H4 (cell line): ENCODE data around the gene ACTN4. TPM values are rescaled to one million over a fixed set of nuclear protein-coding genes. Genes with fewer than 3 reads are reported as not detected.
A peak's percentile ranks its signal among the peaks of the same experiment; 100 is the strongest.
"Not testable (repeated sequence)": the region's sequence is repeated elsewhere in the genome, so short reads cannot be mapped to it uniquely, and the experiment has no call there.

ENCODE experiments used
- DNase-seq: peaks from one replicate; pipeline ENCODE4 v3.0.0-alpha.2; 2015; ENCODE audit warnings: low spot score
- total RNA-seq: library from RNA; depleted of rRNA; stranded (reverse); fragments of >200 nt; shearing (Covaris generic); gene quantifications from 2 replicates; pipeline ENCODE4 v1.2.3, GENCODE V29; 2014; rRNA removed

The ACTN4 gene
- 157 and 262 TPM in 2 replicates for total RNA-seq

- DNase-seq = peak; percentile 97
These were observed at the start of gene ACTN4 for GRCh38 chr19:38647368-38647965. TSS of gene ACTN4 (plus strand) at chr19:38647649. CDS start at chr19:38647746, 97 bp downstream.

- DNase-seq = no peak
These were observed 47.7 kb upstream of the ACTN4 start for GRCh38 chr19:38599722-38600121.

- not testable (repeated sequence) for DNase-seq
These were observed 44.6 kb upstream of the ACTN4 start for GRCh38 chr19:38602856-38603255.

- DNase-seq = no peak
These were observed 41.3 kb upstream of the ACTN4 start for GRCh38 chr19:38606131-38606530.

- no peak for DNase-seq
These were observed 33.2 kb upstream of the ACTN4 start for GRCh38 chr19:38614289-38614688.

GRCh38 chr19:38615007-38615581, 32.4 kb upstream of the ACTN4 start:
- no peak for DNase-seq

- DNase-seq = no peak
These were observed 31.2 kb upstream of the ACTN4 start for GRCh38 chr19:38616265-38616664.

- DNase-seq = no peak
These were observed 30.1 kb upstream of the ACTN4 start for GRCh38 chr19:38617283-38617763.

- DNase-seq = no peak
These were observed 29.5 kb upstream of the ACTN4 start, which contains the start of gene MAP4K1 for GRCh38 chr19:38617764-38618589. TSS of gene MAP4K1 (minus strand) at chr19:38617953. CDS start at chr19:38617895, 58 bp downstream.

GRCh38 chr19:38618590-38619360, 28.7 kb upstream of the ACTN4 start, which contains the start of gene EIF3K:
TSS of gene EIF3K (plus strand) at chr19:38619188. CDS start at chr19:38619269, 81 bp downstream.
- DNase-seq = peak; percentile 100

- DNase-seq = no peak
These were observed 27.9 kb upstream of the ACTN4 start for GRCh38 chr19:38619361-38620174.

- DNase-seq = no peak
These were observed 22.6 kb upstream of the ACTN4 start for GRCh38 chr19:38624822-38625221.

GRCh38 chr19:38626401-38626800, 21.0 kb upstream of the ACTN4 start:
- DNase-seq = no peak

GRCh38 chr19:38629568-38629967, 17.9 kb upstream of the ACTN4 start:
- DNase-seq = no peak

- DNase-seq = not testable (repeated sequence)
These were observed 16.1 kb upstream of the ACTN4 start for GRCh38 chr19:38631301-38631700.

GRCh38 chr19:38631811-38632475, 15.5 kb upstream of the ACTN4 start:
- not testable (repeated sequence) for DNase-seq

- no peak for DNase-seq
These were observed 14.8 kb upstream of the ACTN4 start for GRCh38 chr19:38632476-38633213.

- no peak for DNase-seq
These were observed 12.5 kb upstream of the ACTN4 start for GRCh38 chr19:38634757-38635482.
